A549 (cell line): Measurements from ENCODE around the gene MAFG. TPM values are rescaled to one million over a fixed set of nuclear protein-coding genes. Genes with fewer than 3 reads are reported as not detected.

Experiments used
- ATAC-seq, 2 experiments: fragments of 200-7000 bp in 1 of 2; fragments of >200 bp in 1 of 2; cut with Nextera tagmentation in 1 of 2; cut with Tn5 transposase in 1 of 2; 3 replicates each; pipeline versions ENCODE4 v1.8.0 to v1.9.1; 2018 to 2020; ENCODE audit warnings: mild to moderate bottlenecking in 1 of 2, moderate library complexity in 1 of 2
- CTCF ChIA-PET: fragments of 300-600 bp; sonication (Branson Sonifier 250); formaldehyde crosslinking; extraction: SDS; loops from one replicate; lab custom pipeline; 2021; ENCODE audit warnings: antibody characterized with exemption, inconsistent platforms; lab: Yijun Ruan, JAX
- POLR2A ChIA-PET: fragments of 350-600 bp; formaldehyde crosslinking; extraction: SDS; loops from one replicate; lab custom pipeline; 2021; ENCODE audit warnings: antibody characterized with exemption, inconsistent platforms; lab: Yijun Ruan, JAX
- DNase-seq, 2 experiments: peaks; one replicate each; pipeline versions ENCODE4 v3.0.0 to v3.0.0-alpha.2; 2011 to 2016; ENCODE audit warnings: low read depth in 1 of 2, low spot score in 1 of 2
- FAIRE-seq: peaks from 2 replicates; lab custom pipeline; 2011; peaks lifted over from hg19 to GRCh38; lab: Jason Lieb, UNC
- H3K27ac ChIP-seq, 2 experiments: fragments of >200 bp; sonication (Bioruptor Twin); formaldehyde crosslinking; 3 replicates each; pipeline ENCODE4 v1.5.1; 2016 to 2017
- H3K4me1 ChIP-seq: fragments of >200 bp; sonication (Bioruptor Twin); formaldehyde crosslinking; 3 replicates; pipeline ENCODE4 v1.6.1; 2016
- H3K4me2 ChIP-seq: fragments of >200 bp; sonication (Bioruptor Twin); formaldehyde crosslinking; 3 replicates; pipeline ENCODE4 v1.6.1; 2016
- H3K4me3 ChIP-seq: fragments of >200 bp; sonication (Bioruptor Twin); formaldehyde crosslinking; 3 replicates; pipeline ENCODE4 v1.5.1; 2016
- H3K9me3 ChIP-seq: fragments of >200 bp; sonication (Bioruptor Twin); formaldehyde crosslinking; 3 replicates; pipeline ENCODE4 v1.6.1; 2016
- CBX2 ChIP-seq: fragments of 200-600 bp; sonication (generic); IDR thresholded peaks from 2 replicates; pipeline ENCODE4 v1.6.1; 2016; ENCODE audit warnings: low read depth, mild to moderate bottlenecking, borderline replicate concordance
- CEBPB ChIP-seq, 2 experiments: fragments of >200 bp in 1 of 2; sonication (Bioruptor Twin) in 1 of 2; formaldehyde crosslinking in 1 of 2; IDR thresholded peaks; 2 replicates each; pipeline ENCODE4 v1.6.1; 2012 to 2016
- CHD2 ChIP-seq: fragments of 150-350 bp; IDR thresholded peaks from 2 replicates; pipeline ENCODE4 v1.6.1; 2014; ENCODE audit warnings: low read length; ENCODE audit not compliant: partially characterized antibody
- CHD4 ChIP-seq: fragments of 200-600 bp; sonication (generic); IDR thresholded peaks from 2 replicates; pipeline ENCODE4 v1.6.1; 2016; ENCODE audit warnings: antibody characterized with exemption, mild to moderate bottlenecking, borderline replicate concordance
- FOSB ChIP-seq: fragments of 250-450 bp; sonication (Bioruptor Pico); IDR thresholded peaks from 2 replicates; pipeline ENCODE4 v1.5.0; 2020; ENCODE audit warnings: mild to moderate bottlenecking, moderate library complexity
- FOXS1 ChIP-seq: fragments of 250-450 bp; sonication (Bioruptor Pico); IDR thresholded peaks from 2 replicates; pipeline ENCODE4 v1.5.0; 2020; ENCODE audit warnings: mild to moderate bottlenecking, moderate library complexity
- GATA3 ChIP-seq: IDR thresholded peaks from 2 replicates; pipeline ENCODE4 v1.6.1; 2012; ENCODE audit warnings: borderline replicate concordance
- HDAC2 ChIP-seq: fragments of 200-600 bp; sonication (generic); IDR thresholded peaks from 2 replicates; pipeline ENCODE4 v1.6.1; 2016
- HEYL ChIP-seq: fragments of 250-450 bp; sonication (Bioruptor Pico); IDR thresholded peaks from 2 replicates; pipeline ENCODE4 v1.8.0; 2021; ENCODE audit warnings: mild to moderate bottlenecking, moderate library complexity
- HOXA7 ChIP-seq: fragments of 250-450 bp; sonication (Bioruptor Pico); IDR thresholded peaks from 2 replicates; pipeline ENCODE4 v1.5.0; 2020; ENCODE audit warnings: mild to moderate bottlenecking, moderate library complexity
- HOXB13 ChIP-seq: fragments of 250-450 bp; sonication (Bioruptor Pico); IDR thresholded peaks from 2 replicates; pipeline ENCODE4 v1.5.0; 2020; ENCODE audit warnings: low read depth, mild to moderate bottlenecking, moderate library complexity
- JUNB ChIP-seq: fragments of >200 bp; sonication (Bioruptor Twin); formaldehyde crosslinking; IDR thresholded peaks from 2 replicates; pipeline ENCODE4 v1.6.1; 2016
- KDM1A ChIP-seq: fragments of 200-600 bp; sonication (generic); IDR thresholded peaks from 2 replicates; pipeline ENCODE4 v1.6.1; 2016; ENCODE audit warnings: low read depth, mild to moderate bottlenecking
- KDM5A ChIP-seq: fragments of 200-600 bp; sonication (generic); IDR thresholded peaks from 2 replicates; pipeline ENCODE4 v1.6.1; 2016; ENCODE audit warnings: antibody characterized with exemption, mild to moderate bottlenecking
- MAFK ChIP-seq: fragments of 450-650 bp; IDR thresholded peaks from 2 replicates; pipeline ENCODE4 v1.6.1; 2014; ENCODE audit not compliant: partially characterized antibody
- MAZ ChIP-seq: fragments of 150-350 bp; IDR thresholded peaks from 2 replicates; pipeline ENCODE4 v1.6.1; 2014; ENCODE audit warnings: antibody characterized with exemption, low read depth, low read length, borderline replicate concordance
- MYC ChIP-seq: IDR thresholded peaks from 2 replicates; pipeline ENCODE4 v1.6.1; 2012; ENCODE audit warnings: mild to moderate bottlenecking, inconsistent platforms, low read length, improper control_type of control experiment, borderline replicate concordance
- NFE2L2 ChIP-seq: fragments of 150-350 bp; conservative IDR thresholded peaks from 2 replicates; pipeline ENCODE4 v1.6.1; 2014; ENCODE audit warnings: low read length
- NPAS2 ChIP-seq: fragments of 250-450 bp; sonication (Bioruptor Pico); IDR thresholded peaks from 2 replicates; pipeline ENCODE4 v1.8.0; 2022; ENCODE audit warnings: mild to moderate bottlenecking, moderate library complexity, borderline replicate concordance
- NR3C1 ChIP-seq: fragments of >200 bp; sonication (Bioruptor Twin); formaldehyde crosslinking; IDR thresholded peaks from 3 replicates; pipeline ENCODE4 v1.6.1; 2017
- POLR2A ChIP-seq: IDR thresholded peaks from 2 replicates; pipeline ENCODE4 v1.6.1; 2012; ENCODE audit warnings: mild to moderate bottlenecking, low read length
- RAD21 ChIP-seq, 2 experiments: fragments of >200 bp in 1 of 2; sonication (Bioruptor Twin) in 1 of 2; formaldehyde crosslinking in 1 of 2; IDR thresholded peaks in 1 of 2; conservative IDR thresholded peaks in 1 of 2; 2 replicates in 1 of 2; 3 replicates in 1 of 2; pipeline ENCODE4 v1.6.1; 2012 to 2018; ENCODE audit warnings: inconsistent platforms in 1 of 2
- RARB ChIP-seq: fragments of 250-450 bp; sonication (Bioruptor Pico); IDR thresholded peaks from 2 replicates; pipeline ENCODE4 v1.8.0; 2021; ENCODE audit warnings: mild to moderate bottlenecking, moderate library complexity
- RFX5 ChIP-seq: fragments of 450-650 bp; IDR thresholded peaks from 2 replicates; pipeline ENCODE4 v1.7.1; 2014; ENCODE audit warnings: antibody characterized with exemption, mild to moderate bottlenecking, moderate library complexity
- SMC3 ChIP-seq: fragments of >200 bp; sonication (Bioruptor Twin); formaldehyde crosslinking; IDR thresholded peaks from 3 replicates; pipeline ENCODE4 v1.6.1; 2018; ENCODE audit warnings: inconsistent platforms
- SREBF2 ChIP-seq: fragments of 450-650 bp; IDR thresholded peaks from 2 replicates; pipeline ENCODE4 v1.6.1; 2014; ENCODE audit warnings: mild to moderate bottlenecking, moderate library complexity
- TFCP2L1 ChIP-seq: fragments of 250-450 bp; sonication (Bioruptor Pico); IDR thresholded peaks from 2 replicates; pipeline ENCODE4 v1.5.0; 2021; ENCODE audit warnings: mild to moderate bottlenecking
- ZC3H11A ChIP-seq: fragments of 450-650 bp; IDR thresholded peaks from 2 replicates; pipeline ENCODE4 v1.6.1; 2014; ENCODE audit warnings: antibody characterized with exemption, mild to moderate bottlenecking
- ZFP36 ChIP-seq: fragments of 450-650 bp; IDR thresholded peaks from 2 replicates; pipeline ENCODE4 v1.6.1; 2014; ENCODE audit warnings: borderline replicate concordance; ENCODE audit not compliant: partially characterized antibody
- ZSCAN20 ChIP-seq: fragments of 250-450 bp; sonication (Bioruptor Pico); IDR thresholded peaks from 2 replicates; pipeline ENCODE4 v1.8.0; 2022; ENCODE audit warnings: mild to moderate bottlenecking, moderate library complexity
- WGBS: methylation state at CpG from one replicate; pipeline ENCODE4 v1.1.6; 2017; ENCODE audit errors: missing lambda C conversion rate; 5-methylcytosine and 5-hydroxymethylcytosine counted together
- polyA plus RNA-seq, 4 experiments: library from polyadenylated mRNA; depleted of rRNA in 3 of 4; stranded (reverse); fragments of >200 nt; fragmentation: RNase III in 1 of 4; extraction: RNeasy Plus Mini Kit Qiagen cat#74134 plus additional on column Dnase treatment in 1 of 4; gene quantifications; 2 replicates in 3 of 4; 3 replicates in 1 of 4; pipeline ENCODE4 v1.2.3, GENCODE V29; 2011 to 2017
- TF ChIP-seq, protein P1 (sequence below): fragments of 250-450 bp; sonication (Bioruptor Pico); IDR thresholded peaks from 2 replicates; pipeline ENCODE4 v1.5.0; 2020; ENCODE audit warnings: low read depth, mild to moderate bottlenecking, moderate library complexity
- TF ChIP-seq, protein P2 (sequence below): fragments of >200 bp; sonication (Bioruptor Twin); formaldehyde crosslinking; IDR thresholded peaks from 3 replicates; pipeline ENCODE4 v1.5.1; 2016
- TF ChIP-seq, protein P3 (sequence below): fragments of 200-600 bp; sonication (generic); IDR thresholded peaks from 2 replicates; pipeline ENCODE4 v1.6.1; 2016; ENCODE audit warnings: antibody characterized with exemption, mild to moderate bottlenecking, moderate library complexity
- TF ChIP-seq, protein P4 (sequence below): fragments of 250-450 bp; sonication (Bioruptor Pico); IDR thresholded peaks from 2 replicates; pipeline ENCODE4 v1.5.0; 2021; ENCODE audit warnings: mild to moderate bottlenecking, moderate library complexity, borderline replicate concordance

The MAFG gene
- polyA plus RNA-seq, 2 of the 4 experiments (the other 2 are of a cell fraction) = 47.9 to 57.9 TPM

DNA sequence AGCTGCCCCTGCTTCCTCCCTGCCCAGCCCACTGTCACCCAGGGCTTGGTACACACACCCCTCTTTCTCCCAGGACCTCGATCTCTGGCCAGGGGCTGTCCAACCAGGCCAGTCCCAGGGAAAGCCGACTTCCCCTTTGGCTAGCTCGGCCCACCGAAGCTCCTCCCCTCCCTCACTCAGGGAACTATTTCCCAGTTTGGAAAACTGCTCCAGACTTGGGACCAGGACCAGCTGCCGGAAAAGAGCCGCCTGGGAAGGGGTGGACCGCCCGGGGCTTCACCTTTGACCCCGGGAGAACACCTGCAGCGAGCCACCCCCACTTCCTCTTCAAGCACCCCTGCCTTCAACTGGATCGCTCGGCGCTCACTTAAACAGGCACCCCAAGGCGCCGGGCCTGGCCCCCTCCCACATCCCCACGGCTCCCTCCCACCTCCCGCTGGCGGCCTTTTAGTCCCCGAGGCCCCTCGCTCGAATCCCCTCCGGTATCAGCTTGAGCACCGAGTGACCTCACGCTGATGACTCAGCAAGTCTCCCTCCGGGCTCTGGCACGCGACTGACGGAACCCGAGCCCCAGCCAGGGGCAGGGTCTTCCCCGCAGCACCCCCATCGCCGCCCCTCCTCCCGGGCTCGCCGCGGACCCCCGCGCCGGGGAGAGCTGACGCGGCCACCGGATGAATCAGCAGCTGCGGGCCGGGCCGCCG is 934 bp downstream of the MAFG start:
- DNase-seq (peak; percentile 92 to 95), FAIRE-seq (peak; percentile 39), ATAC-seq (peak; percentile 16 to 63)
- peak overlapping the region; percentile 96 for H3K4me2 ChIP-seq
- H3K4me3 ChIP-seq = peak overlapping the region; percentile 90
- CTCF ChIA-PET = interaction anchor here (0.6 to 12.8 kb wide), 12 partner anchors 13 to 1992 kb away, joined by 3 to 99 read pairs (median 6); partner anchors contain the start of genes CENPX, LRRC45, NOTUM and NPB
- peaks cover 49% of the 10 kb centered on the region for H3K4me1 ChIP-seq
- H3K9me3 ChIP-seq = no peaks in the 10 kb centered on the region
- peak overlapping the region; percentile 96 to 98 for H3K27ac ChIP-seq
- POLR2A ChIA-PET = interaction anchor here (1.0 to 1.5 kb wide), 3 partner anchors 10 to 11 kb away, joined by 3 to 6 read pairs (median 3); partner anchors contain the start of gene PYCR1
- 1% methylated on average over 24 of the region's 46 CpGs for WGBS
- TF ChIP-seq NR3C1 (no peak), FOXS1 (CRISPR knock-in tag) (no peak), ZFP36 (no peak), HOXA7 (0 out of 2 replicates have a peak, but pooled peaks have one; percentile 24), MAZ (no peak), ZC3H11A (no peak), HOXB13 (no peak), CHD2 (no peak), NPAS2 (no peak), SMC3 (no peak), FOSB (no peak; the same call in 1 of the 2 replicates), MYC (no peak), CHD4 (no peak), KDM5A (no peak), ZSCAN20 (CRISPR knock-in tag) (no peak), GATA3 (peak; percentile 43; the same call in 1 of the 2 replicates), JUNB (no peak), SREBF2 (no peak), CEBPB (IDR thresholded peaks at IDR 0.05) (no peak), RARB (CRISPR knock-in tag) (no peak; the same call in 1 of the 2 replicates), CBX2 (no peak), POLR2A (no peak; the same call in none of the 2 replicates), KDM1A (no peak), HDAC2 (no peak), RFX5 (no peak), NFE2L2 (peak; percentile 82), HEYL (CRISPR knock-in tag) (no peak), TFCP2L1 (CRISPR knock-in tag) (0 out of 2 replicates have a peak, but pooled peaks have one; percentile 50), RAD21 (conservative IDR thresholded peaks at IDR 0.05 in 1 of 2, IDR thresholded peaks at IDR 0.05 in 1 of 2) (no peak), MAFK (peak; percentile 98)
- TF ChIP-seq, protein P1, sequence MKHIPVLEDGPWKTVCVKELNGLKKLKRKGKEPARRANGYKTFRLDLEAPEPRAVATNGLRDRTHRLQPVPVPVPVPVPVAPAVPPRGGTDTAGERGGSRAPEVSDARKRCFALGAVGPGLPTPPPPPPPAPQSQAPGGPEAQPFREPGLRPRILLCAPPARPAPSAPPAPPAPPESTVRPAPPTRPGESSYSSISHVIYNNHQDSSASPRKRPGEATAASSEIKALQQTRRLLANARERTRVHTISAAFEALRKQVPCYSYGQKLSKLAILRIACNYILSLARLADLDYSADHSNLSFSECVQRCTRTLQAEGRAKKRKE = 0 out of 2 replicates have a peak, but pooled peaks have one; percentile 11
- TF ChIP-seq, protein P2, sequence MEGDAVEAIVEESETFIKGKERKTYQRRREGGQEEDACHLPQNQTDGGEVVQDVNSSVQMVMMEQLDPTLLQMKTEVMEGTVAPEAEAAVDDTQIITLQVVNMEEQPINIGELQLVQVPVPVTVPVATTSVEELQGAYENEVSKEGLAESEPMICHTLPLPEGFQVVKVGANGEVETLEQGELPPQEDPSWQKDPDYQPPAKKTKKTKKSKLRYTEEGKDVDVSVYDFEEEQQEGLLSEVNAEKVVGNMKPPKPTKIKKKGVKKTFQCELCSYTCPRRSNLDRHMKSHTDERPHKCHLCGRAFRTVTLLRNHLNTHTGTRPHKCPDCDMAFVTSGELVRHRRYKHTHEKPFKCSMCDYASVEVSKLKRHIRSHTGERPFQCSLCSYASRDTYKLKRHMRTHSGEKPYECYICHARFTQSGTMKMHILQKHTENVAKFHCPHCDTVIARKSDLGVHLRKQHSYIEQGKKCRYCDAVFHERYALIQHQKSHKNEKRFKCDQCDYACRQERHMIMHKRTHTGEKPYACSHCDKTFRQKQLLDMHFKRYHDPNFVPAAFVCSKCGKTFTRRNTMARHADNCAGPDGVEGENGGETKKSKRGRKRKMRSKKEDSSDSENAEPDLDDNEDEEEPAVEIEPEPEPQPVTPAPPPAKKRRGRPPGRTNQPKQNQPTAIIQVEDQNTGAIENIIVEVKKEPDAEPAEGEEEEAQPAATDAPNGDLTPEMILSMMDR = no peak
- TF ChIP-seq, protein P3, sequence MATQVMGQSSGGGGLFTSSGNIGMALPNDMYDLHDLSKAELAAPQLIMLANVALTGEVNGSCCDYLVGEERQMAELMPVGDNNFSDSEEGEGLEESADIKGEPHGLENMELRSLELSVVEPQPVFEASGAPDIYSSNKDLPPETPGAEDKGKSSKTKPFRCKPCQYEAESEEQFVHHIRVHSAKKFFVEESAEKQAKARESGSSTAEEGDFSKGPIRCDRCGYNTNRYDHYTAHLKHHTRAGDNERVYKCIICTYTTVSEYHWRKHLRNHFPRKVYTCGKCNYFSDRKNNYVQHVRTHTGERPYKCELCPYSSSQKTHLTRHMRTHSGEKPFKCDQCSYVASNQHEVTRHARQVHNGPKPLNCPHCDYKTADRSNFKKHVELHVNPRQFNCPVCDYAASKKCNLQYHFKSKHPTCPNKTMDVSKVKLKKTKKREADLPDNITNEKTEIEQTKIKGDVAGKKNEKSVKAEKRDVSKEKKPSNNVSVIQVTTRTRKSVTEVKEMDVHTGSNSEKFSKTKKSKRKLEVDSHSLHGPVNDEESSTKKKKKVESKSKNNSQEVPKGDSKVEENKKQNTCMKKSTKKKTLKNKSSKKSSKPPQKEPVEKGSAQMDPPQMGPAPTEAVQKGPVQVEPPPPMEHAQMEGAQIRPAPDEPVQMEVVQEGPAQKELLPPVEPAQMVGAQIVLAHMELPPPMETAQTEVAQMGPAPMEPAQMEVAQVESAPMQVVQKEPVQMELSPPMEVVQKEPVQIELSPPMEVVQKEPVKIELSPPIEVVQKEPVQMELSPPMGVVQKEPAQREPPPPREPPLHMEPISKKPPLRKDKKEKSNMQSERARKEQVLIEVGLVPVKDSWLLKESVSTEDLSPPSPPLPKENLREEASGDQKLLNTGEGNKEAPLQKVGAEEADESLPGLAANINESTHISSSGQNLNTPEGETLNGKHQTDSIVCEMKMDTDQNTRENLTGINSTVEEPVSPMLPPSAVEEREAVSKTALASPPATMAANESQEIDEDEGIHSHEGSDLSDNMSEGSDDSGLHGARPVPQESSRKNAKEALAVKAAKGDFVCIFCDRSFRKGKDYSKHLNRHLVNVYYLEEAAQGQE = no peak
- TF ChIP-seq, protein P4, sequence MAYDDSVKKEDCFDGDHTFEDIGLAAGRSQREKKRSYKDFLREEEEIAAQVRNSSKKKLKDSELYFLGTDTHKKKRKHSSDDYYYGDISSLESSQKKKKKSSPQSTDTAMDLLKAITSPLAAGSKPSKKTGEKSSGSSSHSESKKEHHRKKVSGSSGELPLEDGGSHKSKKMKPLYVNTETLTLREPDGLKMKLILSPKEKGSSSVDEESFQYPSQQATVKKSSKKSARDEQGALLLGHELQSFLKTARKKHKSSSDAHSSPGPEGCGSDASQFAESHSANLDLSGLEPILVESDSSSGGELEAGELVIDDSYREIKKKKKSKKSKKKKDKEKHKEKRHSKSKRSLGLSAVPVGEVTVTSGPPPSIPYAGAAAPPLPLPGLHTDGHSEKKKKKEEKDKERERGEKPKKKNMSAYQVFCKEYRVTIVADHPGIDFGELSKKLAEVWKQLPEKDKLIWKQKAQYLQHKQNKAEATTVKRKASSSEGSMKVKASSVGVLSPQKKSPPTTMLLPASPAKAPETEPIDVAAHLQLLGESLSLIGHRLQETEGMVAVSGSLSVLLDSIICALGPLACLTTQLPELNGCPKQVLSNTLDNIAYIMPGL (CRISPR knock-in tag) = no peak
